HepG2 (cell line): ENCODE data around the gene UBC. TPM values are rescaled to one million over a fixed set of nuclear protein-coding genes. Genes with fewer than 3 reads are reported as not detected.

ENCODE experiments used
- ARID5B ChIP-seq: IDR thresholded peaks from 2 replicates; pipeline ENCODE4 v1.4.0; 2020; ENCODE audit warnings: mild to moderate bottlenecking, missing genetic modification reagents
- ARNTL ChIP-seq: sonication (generic); formaldehyde crosslinking; IDR thresholded peaks from 2 replicates; pipeline ENCODE4 v1.4.0; 2020; ENCODE audit warnings: mild to moderate bottlenecking, missing genetic modification reagents
- ATF5 ChIP-seq: sonication (generic); formaldehyde crosslinking; IDR thresholded peaks from 2 replicates; pipeline ENCODE4 v1.4.0; 2020; ENCODE audit warnings: mild to moderate bottlenecking, low read depth, missing genetic modification reagents
- ATM ChIP-seq: fragments of 450-650 bp; IDR thresholded peaks from 2 replicates; pipeline ENCODE4 v1.7.1; 2017; ENCODE audit warnings: mild to moderate bottlenecking, borderline replicate concordance
- ATRX ChIP-seq: sonication (generic); formaldehyde crosslinking; IDR thresholded peaks from 2 replicates; pipeline ENCODE4 v1.4.0; 2020; ENCODE audit warnings: missing genetic modification reagents, borderline replicate concordance
- CBFB ChIP-seq: sonication (generic); formaldehyde crosslinking; IDR thresholded peaks from 2 replicates; pipeline ENCODE4 v1.4.0; 2020; ENCODE audit warnings: missing genetic modification reagents
- IRF2 ChIP-seq: IDR thresholded peaks from 2 replicates; pipeline ENCODE4 v1.6.1; 2018; ENCODE audit warnings: missing genetic modification reagents, missing compliant biosample characterization
- IRF9 ChIP-seq: sonication (generic); formaldehyde crosslinking; IDR thresholded peaks from 2 replicates; pipeline ENCODE4 v1.8.0; 2022; ENCODE audit warnings: missing genetic modification reagents, mild to moderate bottlenecking, borderline replicate concordance
- MTF1 ChIP-seq: sonication (generic); formaldehyde crosslinking; IDR thresholded peaks from 2 replicates; pipeline ENCODE4 v1.5.0; 2020; ENCODE audit warnings: missing genetic modification reagents
- NCOA2 ChIP-seq: sonication (generic); formaldehyde crosslinking; IDR thresholded peaks from 2 replicates; pipeline ENCODE4 v1.8.0; 2022; ENCODE audit warnings: inconsistent platforms
- SRF ChIP-seq: IDR thresholded peaks from 2 replicates; pipeline ENCODE4 v1.6.1; 2011; ENCODE audit warnings: mild to moderate bottlenecking, low read depth, low read length, moderate library complexity
- ZBTB34 ChIP-seq: sonication (generic); formaldehyde crosslinking; IDR thresholded peaks from 2 replicates; pipeline ENCODE4 v1.8.0; 2022; ENCODE audit warnings: mild to moderate bottlenecking, missing genetic modification reagents
- ZNF205 ChIP-seq: IDR thresholded peaks from 2 replicates; pipeline ENCODE4 v1.6.1; 2018; ENCODE audit warnings: missing biosample characterization, missing genetic modification reagents
- ZNF276 ChIP-seq: sonication (generic); formaldehyde crosslinking; IDR thresholded peaks from 2 replicates; pipeline ENCODE4 v1.4.0; 2020; ENCODE audit warnings: mild to moderate bottlenecking, low read depth, missing genetic modification reagents
- ZNF589 ChIP-seq: sonication (generic); formaldehyde crosslinking; conservative IDR thresholded peaks from 2 replicates; pipeline ENCODE4 v1.8.0; 2022; ENCODE audit warnings: mild to moderate bottlenecking, moderate library complexity, missing genetic modification reagents
- ZNF770 ChIP-seq: sonication (generic); formaldehyde crosslinking; IDR thresholded peaks from 2 replicates; pipeline ENCODE4 v1.5.0; 2020; ENCODE audit warnings: mild to moderate bottlenecking, missing genetic modification reagents
- polyA plus RNA-seq, 8 experiments: library from polyadenylated mRNA; depleted of rRNA in 3 of 8; stranded (reverse) in 7 of 8; unstranded in 1 of 8; fragments of >200 nt; fragmentation: Illumina TruSeq in 4 of 8; extraction: Trizol in 4 of 8; gene quantifications; 2 replicates each; pipeline versions ENCODE4 v1.2.1 to v1.2.3, GENCODE V29; 2011 to 2016; ENCODE audit warnings: low read depth in 4 of 8, missing spikeins in 1 of 8, mixed read lengths in 1 of 8; ENCODE audit not compliant: insufficient read depth in 1 of 8
- total RNA-seq, 5 experiments: library from RNA; depleted of rRNA; stranded (reverse); fragments of >200 nt; fragmentation: Illumina TruSeq; extraction: Trizol; gene quantifications; 2 replicates each; pipeline ENCODE4 v1.2.3, GENCODE V29; 2016; ENCODE audit warnings: low read depth in 1 of 5

UBC gene
- total and polyA plus RNA-seq, 2 of the 13 experiments (the other 11 are each of a cell fraction or from before 2014, with no cell fraction given), result 805 to 1,432 TPM

GRCh38 chr12:124928095-124928911 lies 13.9 kb upstream of the UBC start (continued):
- TF ChIP-seq ATF5 (no peak), ARNTL (CRISPR knock-in tag) (0 out of 2 replicates have a peak, but pooled peaks have one; percentile 4), ATM (no peak), MTF1 (no peak), SRF (no peak), NCOA2 (CRISPR knock-in tag) (no peak), ZNF589 (no peak), IRF9 (CRISPR knock-in tag) (no peak; the same call in 1 of the 2 replicates), ATRX (CRISPR knock-in tag) (no peak), ZNF770 (CRISPR knock-in tag) (0 out of 2 replicates have a peak, but pooled peaks have one; percentile 33), ZNF205 (CRISPR knock-in tag) (no peak), ARID5B (CRISPR knock-in tag) (no peak), ZNF276 (CRISPR knock-in tag) (no peak), IRF2 (CRISPR knock-in tag) (no peak), ZBTB34 (no peak), CBFB (CRISPR knock-in tag) (0 out of 2 replicates have a peak, but pooled peaks have one; percentile 10)
